Islet of Langerhans (tissue), 1 donor: Measurements from ENCODE around the gene ATF6.

Experiments used
- FAIRE-seq: peaks from one replicate; lab custom pipeline; 2011; peaks lifted over from hg19 to GRCh38; lab: Jason Lieb, UNC

Gene ATF6

DNA sequence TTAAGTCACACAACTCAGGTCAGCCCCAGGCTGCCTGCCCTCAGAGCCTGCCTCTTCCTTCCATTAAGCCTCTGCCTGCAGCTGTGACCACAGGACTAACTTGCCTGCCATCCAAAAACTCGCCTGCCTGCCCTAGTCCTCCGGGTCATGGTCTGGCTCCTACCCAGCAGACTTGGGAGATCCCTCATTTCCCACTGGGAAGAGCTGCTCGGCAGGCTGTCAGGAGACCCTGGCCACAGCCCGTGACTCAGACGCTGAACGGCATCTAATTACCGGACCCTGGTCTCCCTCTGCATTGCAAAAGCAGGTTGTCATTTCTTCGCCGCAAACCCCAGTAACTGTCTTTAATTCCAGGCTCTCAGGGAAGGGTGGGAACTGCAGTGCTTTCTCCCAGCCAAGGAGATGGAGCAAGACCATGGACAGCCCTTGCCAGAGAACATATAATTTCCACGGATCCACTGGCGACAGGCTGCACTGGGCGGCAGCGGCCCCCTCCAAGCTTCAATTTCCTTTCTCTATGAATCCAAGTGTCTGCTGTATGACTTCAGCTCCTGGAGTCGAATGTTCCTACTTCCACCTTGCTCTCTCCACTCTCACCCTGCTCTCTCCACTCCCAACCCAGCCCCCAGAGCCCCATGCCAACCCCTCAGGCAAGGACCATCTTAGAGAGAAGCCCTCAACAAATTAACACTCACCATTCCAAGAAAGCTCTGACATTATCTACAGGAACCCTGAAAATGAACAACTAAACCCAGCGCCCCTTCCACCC lies 237.1 kb downstream of the ATF6 start:
- no peak for FAIRE-seq

DNA sequence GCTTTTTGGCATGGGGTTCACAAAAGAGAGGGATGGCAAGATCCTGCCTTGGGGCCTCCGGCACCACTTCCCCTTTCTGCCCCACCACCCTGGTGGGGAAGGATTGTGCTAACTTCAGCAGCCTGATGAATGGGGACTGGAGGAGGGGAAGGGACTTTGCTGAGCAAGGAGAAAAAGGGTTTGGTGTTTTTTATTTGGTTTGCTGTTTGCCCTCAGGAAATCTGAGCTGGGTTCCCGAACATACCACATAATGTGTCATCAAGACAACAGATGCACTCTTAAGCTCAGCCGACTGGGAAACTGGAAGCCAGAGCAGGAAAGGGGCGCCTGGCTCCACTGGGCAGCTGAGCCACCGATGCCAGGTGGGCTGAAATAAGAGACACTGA lies 237.7 kb downstream of the ATF6 start:
- FAIRE-seq = no peak

DNA sequence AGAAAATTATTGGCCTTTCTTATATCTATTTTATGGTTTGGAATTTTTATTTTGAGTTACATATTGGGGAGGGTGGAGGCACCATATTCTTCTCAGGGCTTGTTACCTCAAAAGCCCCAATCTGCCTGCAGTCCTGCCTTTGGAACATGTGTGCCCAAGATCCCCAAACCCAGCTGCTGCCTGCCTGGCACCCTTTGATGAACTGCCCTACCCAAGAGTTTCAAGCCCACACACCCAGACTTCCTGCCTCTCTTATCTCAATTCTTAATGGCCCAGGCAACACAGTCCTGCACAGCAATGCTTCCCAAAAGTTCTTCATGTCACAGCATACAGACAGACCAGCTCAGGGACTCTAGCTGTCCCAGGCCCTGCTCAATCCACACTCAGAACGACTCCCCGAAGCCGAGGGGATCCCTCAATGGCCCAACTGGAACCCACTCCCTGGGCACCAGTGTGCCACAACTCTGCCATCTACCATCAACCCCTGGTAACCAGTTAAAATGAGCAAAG lies 238.4 kb downstream of the ATF6 start:
- no peak for FAIRE-seq

DNA sequence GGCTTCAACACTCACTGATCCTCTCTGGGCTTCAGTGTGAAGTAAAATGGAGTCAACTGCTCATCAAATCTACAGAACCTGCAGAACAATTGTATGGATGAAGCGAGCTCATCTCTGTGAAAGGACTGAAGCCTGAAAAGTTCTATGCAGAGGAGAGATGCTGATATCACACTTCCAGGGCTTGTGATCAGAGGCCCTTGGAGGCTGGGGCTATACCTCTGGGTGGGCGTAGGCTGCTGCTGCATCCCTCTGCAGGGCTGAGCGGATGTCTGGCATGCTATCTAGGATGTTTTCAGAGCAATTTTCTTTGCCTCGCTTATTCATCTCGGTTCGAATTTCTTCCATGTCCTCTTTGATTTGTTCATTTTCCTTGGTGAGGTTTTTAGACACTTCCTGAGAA lies 240.0 kb downstream of the ATF6 start:
- no peak for FAIRE-seq

DNA sequence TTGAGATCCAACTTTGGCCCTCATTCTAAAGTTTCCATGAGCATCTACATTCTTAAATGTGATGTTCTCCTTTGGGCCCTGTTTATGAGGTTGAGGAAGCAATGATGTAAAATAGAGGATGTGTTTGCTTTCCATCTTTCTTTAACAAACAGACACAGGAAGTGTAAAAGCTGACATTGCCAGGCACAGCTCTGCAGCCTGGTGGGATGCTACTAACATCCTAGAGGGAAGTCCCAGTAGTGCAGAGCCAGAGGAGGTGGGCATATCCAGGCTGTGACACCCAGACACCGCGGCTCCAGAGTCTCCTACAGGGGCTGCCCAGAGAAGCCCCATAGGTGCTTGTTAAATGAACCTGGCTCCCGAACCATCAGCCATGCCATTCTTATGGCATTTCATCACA lies 241.3 kb downstream of the ATF6 start:
- no peak for FAIRE-seq

DNA sequence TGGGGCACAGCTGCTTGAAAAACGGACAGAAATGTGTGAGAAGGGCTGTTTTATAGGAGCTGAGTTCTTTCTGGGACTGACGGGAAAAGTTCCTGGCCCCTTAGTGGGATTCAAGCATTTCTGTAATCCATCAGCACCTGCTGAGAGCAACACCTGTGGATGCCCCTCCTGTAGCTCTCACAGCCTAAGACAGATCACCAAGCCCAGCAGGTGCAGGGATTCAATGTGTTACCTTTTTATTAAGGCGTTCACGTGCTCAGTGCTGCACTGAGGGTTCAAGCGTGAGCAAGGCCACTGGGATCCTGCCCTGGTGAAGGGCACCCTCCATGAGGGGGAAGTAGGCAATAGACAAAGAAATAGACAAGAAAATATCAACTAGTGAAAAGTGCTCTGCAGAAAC lies 242.7 kb downstream of the ATF6 start:
- FAIRE-seq = no peak

DNA sequence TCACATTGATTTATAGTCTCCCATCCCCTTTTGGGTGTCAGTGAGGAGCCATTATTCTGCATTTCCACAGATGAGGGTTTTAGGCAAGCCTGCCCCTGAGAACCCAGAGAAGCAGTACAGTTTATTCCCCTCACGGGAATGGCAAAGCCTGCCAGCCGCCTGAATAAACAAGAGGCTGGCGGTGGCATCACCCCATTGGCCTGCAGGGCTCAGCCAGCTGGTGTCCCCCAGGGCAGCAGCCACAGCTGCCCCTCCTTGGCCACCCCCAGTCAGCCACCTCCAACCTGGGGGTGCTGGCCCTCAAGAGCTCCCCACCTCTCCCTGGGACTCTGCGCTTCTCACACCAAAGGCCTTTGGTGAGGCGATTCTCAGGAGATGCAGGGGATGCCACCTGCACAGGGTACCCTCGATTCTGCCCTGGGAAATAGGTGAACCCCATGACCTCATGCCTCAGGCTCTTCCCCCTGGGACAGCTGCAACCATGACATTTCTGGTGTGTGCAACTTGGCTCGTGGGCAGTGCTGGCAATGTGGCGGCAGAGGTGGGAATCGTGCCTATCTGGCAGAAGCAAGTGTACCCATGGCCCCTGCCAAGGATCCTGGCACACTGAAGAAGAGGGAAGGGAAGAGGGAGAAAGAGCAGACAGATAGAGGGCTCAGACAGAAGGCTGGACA lies 243.5 kb downstream of the ATF6 start:
- no peak for FAIRE-seq

DNA sequence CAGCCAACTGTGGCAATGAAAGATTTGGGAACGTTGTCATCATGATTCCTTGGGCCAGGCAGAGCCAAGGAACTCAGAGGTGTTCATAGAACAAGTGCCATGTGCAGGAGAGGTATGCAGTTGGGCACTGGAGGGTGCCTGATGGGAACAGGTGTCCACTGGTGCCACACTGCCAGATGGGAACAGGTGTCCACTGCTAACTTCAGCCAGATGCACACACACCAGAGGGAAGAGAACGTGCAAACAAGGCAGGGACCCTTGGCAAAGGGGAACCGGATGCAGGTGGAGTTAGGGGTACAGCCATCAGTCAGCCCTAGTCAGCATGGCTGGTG lies 244.0 kb downstream of the ATF6 start:
- no peak for FAIRE-seq

DNA sequence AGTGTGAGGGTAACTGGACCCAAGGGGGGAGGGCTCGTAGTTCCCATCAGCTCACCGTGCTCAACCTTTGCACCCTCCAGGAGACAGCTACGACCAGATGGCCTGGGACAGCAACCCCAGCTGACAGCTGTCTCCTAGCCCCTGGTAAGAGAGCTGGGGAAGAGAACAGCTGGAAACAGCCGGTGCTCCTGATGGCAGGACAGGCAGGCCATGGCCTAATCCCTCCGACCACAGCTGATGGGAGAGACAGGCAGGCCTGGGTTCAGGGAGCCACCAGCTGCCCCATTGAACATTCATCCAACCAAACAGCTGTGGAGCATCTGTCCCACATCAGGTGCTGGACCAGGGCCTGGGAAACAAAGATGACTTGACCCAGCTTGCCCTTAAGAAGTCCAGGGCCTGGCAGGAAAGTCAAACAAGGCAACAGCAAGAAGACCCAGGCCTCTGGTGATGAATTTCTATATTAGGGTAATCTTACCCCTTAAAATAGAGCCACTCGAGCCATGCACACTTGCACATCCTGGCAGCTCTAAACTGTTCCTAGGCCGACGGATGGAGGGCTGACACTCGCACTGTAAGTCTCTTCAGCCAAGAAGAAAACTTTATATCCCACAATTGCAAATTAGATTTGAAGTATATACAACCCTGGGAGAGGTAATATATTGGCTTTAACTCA lies 245.4 kb downstream of the ATF6 start:
- no peak for FAIRE-seq

DNA sequence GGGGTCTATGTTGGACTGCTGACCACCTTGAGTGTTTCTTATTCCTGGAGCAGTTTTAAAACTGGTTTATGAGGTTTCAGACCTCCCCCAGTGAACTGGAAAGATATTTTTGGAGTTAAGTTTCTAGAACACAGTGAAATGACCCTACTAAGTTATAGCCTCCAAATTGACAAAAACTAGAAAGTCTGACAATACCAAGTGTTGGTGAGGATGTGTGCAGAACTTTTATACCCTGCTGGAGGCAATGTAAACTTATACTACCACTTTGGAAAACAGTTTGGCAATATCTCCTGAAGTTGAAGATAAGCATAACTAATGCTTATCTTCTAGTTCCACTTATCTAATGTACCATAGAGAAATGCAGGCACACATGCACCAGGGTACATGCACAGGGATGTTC lies 247.2 kb downstream of the ATF6 start:
- FAIRE-seq = no peak
